Measurements from ENCODE around the gene CBFA2T3.

The CBFA2T3 gene

DNA sequence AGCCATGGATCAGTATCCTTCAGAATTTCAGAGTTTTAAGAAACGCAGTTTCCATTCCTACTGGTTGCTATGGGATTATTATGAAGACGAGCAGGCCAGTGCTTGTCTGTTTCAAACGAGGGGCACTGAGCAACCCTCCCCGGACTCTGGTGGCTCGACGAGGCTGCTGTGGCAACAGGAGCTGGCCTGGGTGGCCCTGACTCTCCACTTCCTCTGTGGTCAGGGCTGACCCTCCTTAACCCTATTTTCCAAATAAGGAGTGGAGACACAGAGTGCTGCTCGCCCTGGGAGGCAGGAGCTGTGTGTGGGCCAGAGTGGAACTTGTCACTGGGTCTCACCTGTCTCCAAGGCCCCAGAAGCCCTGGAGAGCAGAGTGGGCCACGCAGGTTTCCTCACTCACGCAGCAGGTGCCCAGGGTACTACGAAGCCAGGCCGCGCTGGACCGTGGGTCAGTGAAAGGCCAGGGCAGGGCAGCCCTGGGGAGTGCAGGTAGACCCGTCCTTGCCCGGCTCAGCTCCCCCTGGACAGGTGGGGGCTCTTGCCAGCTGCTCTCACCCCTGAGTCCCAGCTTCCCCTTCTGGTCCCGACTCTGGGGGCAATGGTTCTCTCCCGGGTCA, 123.6 kb downstream of the CBFA2T3 start:
- no peak for DNase-seq

DNA sequence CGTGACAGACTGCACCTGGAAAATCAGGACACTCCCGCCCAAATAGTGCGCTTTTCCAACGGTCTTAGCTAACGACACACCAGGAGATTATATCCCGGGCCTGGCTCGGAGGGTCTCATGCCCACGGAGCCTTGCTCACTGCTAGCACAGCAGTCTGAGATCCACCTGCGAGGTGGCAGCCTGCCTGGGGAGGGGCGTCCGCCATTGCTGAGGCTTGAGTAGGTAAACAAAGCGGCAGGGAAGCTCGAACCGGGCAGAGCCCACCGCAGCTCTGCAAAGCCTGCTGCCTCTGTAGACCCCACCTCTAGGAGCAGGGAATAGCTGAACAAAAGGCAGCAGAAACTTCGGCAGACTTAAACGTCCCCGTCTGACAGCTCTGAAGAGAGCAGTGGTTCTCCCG, 125.4 kb downstream of the CBFA2T3 start:
- no peak for DNase-seq

DNA sequence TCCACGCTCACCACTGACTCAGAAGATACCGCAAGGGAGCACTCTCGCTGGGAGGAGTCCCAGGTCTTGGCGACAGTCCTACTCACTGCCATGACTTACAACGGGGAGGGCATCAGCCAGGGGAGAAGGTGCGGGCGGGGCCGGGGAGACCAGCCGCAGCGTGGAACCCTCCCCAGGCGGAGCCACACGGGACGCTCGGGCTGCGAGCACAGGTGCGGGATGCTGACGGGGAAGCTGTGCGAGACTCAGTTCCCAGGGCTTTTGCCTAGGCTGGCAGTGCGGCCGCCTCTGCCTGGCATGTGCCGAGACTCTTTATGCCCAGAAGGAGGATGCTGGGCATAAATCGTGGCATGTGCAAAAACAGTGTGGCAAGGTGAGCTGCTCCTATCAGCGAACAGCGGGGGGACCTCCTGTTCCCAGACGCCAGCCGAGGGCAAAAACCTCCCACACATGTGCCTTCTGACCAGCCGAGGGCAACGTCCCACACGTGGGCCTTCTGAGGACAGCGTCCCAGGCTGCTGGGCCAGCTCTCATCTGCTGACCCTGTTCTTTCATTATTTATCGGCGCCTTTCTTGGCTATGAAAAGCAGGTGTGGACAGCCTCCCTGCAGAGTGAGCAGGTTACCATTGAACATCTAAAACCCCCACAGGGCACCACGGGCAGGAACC, 126.3 kb downstream of the CBFA2T3 start:
- no peak for DNase-seq

DNA sequence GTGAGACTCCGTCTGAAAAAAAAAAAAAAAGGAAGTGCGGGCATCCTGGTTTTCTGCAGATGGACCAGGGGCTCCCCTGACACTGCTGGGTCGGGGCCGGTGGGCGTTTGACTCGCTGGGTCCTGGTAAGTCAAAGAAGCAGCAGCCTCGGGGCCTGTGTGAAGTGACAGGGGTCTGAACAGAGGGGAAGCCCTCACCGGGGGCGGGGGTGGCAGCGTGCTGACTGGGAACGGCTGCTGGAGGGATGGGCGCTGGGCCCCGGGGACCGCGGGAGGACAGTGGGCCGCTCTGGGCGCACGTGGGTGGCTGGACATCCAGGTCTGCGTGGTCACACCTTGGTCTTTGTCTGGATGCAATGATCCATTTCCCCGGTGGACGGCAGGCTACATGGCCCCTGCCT, 128.4 kb downstream of the CBFA2T3 start:
- DNase-seq = no peak

DNA sequence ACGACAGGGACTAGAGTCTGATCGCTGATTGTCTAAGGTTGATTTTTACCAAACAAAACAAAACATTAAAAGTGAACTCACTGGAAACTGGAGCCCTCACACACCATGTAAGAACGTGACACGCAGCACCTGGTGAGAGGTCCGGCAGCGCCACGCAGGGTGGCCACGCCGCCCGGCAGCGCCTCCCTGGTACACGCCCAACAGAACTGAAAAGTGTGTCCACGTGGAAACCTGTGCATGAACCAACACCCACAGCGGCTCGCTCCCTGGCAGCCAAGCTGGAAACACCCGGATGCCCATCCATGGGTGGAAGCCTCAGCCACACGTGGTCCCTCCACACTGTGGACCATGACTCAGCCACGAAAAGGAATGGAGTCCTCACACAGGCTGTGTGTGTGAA, 129.4 kb downstream of the CBFA2T3 start:
- no peak for DNase-seq

DNA sequence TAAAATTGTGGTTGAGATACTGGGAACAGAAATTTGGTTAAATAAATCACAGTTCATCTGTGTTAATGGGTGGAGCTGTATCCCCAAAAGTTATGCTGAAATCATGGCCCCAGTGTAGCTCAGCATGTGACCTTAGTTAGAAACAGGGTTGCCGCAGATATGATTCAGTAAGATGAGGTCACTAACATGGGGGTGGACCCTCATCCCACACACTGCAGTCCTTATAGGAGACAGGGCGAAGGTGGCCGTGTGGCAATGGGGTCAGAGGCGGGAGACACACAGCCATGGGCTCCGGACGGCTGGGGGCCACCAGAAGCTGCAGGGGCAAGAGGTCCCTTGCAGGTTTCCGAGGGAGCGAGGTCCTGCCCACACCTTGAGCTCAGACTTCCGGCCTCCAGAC, 130.9 kb downstream of the CBFA2T3 start:
- DNase-seq = no peak

DNA sequence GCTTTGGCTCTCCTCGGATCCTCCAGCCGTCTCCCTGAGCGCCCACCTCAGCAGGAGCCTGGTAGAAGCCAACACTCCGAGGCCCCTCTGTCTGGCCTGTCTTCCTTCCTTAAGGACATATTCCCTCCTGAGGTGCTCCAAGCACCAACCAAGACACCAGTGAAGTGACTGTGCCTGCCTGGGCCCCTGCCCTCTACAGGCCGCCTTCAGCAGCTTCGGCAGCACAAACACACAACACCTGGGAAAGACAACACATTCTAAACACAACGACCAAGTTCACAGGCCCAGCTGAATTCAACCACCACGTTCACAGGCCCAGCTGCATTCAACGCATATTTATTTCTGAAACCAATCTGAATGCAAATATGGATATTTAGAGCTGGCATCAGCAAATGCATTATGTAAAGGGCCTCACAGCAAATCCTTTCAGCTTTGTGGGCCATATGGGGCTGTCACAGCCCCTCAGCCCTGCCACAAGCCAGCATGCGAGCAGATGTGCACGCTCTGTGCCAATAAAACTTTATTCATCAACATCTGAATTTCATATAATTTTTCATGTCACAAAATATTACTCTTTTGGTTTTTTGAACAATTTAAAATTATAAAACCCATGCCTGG, 132.5 kb downstream of the CBFA2T3 start:
- DNase-seq = no peak

DNA sequence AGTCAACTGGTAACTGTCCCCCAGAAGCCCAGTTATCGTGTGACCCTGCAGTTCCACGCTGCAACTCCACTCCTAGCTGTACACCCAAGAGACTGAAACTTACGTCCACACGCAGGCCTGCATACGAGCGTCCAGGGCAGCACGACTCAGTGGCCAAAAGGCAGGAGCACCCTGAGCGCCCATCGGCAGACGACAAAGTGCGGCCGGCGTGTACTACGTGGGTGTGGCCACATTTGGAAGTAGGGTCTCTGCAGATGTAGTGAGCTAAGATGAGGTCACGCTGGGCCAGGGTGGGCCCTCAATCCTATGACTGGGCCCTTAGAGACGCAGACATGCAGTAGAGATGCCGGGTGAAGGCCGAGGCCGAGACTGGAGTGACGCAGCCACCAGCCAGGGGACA, 133.8 kb downstream of the CBFA2T3 start:
- no peak for DNase-seq

DNA sequence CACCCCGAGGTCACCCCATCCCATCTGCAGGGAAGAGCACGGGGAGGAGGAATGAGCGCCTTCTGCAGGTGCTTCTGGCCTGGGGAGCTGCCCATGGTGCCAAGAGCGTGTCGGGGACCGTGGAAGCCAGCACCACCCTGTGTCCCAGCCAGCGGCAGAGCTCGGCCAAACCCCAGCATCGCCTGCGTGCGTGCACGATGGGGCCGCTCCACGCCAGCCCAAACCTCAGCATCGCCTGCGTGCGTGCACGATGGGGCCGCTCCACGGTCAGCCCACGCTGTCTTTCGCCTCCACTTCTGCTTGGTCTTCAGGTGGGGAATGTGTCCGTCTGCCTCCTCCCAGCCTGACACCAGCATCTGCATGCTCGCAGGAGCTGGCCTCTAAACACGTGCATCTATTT, 134.2 kb downstream of the CBFA2T3 start:
- DNase-seq = no peak

DNA sequence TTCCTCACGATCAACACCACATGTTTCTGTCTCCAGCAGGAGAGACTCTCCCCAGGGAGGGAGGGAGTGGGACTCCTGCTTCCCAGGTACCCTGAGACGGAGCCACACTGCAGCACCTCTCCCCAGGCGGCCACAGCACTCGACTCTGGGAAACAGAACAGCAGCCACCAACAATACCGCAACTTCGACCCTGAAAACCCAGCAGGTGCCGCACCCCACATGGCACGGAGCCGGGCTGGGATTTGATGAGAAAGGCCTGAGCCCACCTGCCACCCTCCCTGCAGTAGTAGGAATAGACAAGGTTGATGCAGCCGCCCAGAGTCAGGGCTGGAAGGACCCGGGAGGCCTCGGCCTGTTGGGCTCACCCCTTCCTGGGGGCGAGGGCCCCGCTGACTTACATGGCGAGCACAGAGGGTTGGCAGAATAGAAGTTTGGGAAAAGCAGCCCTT, 134.7 kb downstream of the CBFA2T3 start:
- DNase-seq = no peak

DNA sequence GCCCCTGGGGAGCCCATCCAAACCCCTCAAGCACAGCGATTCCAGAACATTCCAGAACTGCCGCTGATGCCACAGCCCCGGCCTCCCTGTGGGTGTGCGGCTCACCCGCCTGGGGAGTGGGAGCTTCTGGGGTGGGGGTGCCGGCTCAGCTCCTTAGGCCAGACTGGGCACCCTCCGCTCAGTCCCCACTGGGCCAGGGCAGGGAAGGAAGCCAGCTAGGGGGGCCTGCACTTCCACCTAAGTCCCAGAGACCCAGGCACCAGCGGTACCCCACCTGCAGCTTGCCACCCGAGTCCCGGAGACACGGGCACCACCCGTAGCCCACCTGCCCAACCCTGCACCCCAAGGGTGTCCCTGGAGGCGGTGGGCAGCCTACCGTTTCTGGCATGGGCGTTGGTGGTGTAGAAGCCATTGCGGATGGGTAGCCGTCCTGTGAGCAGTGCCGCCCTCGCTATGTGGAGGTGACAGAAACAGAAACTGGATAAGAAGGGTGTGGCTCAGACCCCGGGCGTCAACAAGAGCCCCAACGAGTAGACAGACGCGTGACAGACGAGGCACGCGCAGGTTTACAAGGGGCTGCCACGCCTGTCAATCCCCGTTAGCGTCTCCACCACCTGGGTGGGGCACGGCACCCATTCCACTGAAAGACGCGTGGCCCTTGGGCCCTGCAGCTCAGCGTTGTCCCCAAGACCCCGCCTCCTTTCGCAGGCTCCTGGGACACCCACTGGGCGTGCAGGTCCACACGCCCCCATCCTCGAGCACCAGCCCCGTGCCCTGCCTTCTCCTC, 135.3 kb downstream of the CBFA2T3 start:
- DNase-seq = no peak

DNA sequence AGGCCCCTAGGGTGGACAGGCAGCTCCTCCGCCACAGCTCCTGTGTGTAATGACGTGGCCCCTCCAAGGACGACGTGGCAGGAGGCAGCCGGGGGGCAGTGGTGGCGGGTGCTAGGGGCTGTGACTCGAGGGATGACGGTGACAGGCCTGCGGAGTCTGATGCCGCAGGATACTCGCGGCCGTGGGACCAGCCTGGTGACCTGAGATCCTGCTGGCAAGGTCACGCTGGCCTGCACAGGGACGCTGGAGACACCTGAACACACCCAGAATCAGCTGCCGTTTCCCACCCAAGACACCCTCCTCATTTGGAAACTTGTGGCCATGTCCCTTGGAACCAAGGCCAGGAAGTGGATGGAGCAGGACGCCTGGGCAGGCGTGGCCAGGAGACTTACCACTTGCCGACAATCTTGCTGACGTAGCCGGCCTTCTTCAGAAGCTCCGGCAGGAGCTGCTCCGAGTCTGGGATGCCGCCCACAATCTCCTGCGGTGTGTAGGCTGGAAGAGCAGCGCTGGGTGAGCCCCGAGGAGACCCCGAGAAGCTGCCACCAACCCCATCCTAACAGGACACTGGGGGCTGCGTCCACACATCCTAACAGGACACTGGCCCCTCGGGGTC, 136.3 kb downstream of the CBFA2T3 start:
- no peak for DNase-seq

DNA sequence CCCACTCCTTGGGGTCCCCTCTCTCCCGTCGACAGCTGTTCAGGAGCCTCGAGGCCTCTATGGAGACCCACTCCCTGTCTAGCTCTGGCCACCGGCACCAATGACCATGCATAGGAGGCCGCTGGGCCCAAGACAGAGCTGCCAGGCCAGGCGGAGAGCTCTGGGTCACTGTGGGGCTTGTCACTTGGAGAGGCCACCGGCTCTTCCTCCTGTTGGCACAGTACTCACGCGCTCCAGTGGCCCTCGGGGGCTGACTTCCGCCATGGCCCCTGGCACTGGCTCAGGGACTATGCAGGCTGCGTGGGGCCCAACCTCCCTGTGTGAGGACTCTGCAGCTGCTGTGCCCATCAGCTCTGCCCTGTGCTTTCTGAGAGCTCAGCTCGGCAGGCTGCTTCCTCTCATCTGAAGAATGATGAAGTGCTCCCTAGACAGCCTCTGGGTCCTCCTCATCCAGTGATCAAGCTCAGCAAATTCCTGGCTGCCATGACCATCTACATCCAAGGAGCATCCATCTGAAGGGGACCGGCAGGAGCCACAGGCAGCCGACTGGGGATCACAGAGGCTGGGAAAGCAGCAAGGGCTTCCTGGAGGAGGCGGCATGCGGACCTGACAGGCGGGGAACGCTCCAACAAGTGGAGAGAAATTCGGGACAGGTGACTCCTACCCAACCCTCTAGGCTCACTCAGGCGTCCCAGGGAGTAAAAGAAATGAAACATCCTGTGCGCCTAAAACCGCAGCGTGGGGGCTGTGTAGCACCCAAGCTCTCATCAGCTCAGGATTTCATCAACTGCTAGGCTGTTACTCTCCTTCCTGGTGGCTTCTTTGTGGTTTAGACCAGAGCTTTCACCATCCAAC, 137.0 kb downstream of the CBFA2T3 start:
- DNase-seq = no peak

DNA sequence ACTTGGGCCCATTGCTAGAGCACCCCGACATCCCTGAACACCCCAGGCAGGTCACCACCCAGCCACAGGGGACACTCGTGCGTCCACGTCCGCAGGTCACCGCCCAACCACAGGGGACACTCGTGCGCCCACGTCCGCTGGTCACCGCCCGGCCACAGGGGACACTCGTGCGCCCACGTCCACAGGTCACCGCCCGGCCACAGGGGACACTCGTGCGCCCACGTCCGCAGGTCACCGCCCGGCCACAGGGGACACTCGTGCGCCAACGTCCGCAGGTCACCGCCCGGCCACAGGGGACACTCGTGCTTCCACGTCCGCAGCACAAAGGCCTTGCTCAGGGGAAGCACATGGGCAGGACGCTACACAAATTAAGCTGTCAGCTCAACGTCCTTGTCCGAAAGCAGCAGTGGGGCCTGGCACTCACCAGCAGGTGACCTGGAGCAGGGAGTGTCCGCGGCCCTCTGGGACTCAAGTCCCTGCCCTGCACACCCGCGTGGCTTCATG, 137.9 kb downstream of the CBFA2T3 start:
- no peak for DNase-seq

DNA sequence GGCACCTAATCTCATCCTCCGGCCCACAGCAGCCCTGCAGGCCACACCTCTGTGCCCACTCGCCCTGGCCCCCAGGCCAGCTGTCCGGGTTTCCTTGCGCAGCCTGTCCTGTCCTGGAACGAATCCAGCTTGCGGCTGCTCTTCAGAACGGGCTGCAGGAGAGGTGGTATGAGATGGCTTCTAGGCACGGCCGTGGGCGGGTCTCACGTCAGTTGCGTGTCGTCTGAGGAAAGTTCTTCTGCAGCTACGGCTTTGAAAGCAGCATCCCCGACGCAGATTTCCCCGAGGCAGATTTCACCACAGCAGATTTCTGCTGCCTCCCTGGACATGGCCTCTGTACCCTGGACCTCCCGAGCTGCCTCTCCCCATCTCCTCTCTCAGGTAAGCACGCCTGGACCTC, 138.4 kb downstream of the CBFA2T3 start:
- DNase-seq = no peak

DNA sequence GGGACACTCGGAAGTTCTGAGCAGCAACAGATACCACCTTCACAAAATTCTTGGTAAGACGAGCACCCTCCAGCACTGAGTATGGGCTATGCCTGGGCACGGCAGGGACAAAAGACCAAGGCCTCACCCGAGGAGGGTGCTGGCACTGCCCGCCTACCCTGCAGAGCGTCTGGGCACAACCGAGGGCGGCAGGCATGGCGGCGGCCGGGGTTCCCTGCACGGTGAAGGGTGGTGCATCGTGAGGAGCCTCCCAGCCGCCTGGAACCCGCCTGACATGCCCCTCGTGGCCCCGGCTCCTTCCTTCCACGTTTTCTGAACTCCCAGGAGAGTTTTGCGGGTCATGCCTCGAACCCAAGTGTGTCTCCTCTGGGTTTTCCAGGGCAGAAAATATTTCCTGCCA, 139.2 kb downstream of the CBFA2T3 start:
- DNase-seq = no peak

DNA sequence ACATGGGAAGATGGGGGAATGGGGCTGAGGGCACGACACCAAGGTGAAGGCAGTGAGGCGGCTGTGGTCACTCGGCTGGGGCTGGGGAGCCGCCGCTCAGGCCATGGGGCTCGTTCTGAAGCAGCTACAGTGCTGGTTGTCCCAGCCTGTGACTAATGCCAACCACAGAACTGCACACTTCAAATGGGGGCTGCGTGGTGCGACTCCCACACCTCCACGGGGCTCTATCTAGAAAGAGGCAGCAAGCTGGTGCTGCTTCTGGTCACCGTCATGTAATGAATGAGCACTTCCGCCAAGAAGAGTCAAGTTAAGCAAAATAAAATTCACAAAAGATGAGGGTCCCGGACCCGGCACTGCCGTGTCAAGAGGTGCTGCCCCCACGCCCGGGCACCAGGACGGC, 140.2 kb downstream of the CBFA2T3 start:
- DNase-seq = no peak

DNA sequence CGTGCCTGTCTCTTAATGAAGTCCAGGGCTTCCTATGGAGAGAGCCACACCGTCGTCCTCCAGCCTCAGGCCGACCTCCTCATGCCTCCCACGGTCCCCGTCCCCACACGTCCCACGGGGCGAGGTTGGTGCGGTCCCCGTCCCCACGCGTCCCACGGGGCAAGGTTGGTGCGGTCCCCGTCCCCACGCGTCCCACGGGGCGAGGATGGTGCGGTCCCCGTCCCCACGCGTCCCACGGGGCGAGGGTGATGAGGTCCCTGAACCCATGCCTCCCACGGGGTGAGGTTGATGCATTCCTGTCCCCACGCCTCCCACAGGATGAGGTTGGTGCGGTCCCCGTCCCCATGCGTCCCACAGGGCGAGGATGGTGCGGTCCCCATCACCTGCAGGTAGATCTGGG, 141.2 kb downstream of the CBFA2T3 start:
- no peak for DNase-seq

DNA sequence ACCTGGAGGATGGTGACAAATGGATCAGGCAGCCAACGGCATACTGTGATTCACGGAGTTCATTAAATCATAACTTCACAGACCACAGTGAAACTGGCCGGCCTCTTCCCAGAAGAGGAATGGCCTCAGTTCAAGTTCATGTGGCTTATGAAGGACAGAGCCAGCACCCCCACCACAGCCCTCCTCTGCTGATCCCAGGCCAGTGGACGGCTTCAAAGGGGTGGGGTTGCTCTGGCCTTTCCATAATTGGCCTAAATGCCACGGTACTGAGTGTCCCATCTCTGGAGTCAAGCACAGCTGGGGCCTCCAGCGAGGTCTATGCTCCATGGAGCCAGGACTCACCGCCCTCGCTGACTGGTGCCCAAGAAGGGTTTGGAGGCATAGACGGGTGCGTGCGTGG, 141.6 kb downstream of the CBFA2T3 start:
- DNase-seq = no peak

DNA sequence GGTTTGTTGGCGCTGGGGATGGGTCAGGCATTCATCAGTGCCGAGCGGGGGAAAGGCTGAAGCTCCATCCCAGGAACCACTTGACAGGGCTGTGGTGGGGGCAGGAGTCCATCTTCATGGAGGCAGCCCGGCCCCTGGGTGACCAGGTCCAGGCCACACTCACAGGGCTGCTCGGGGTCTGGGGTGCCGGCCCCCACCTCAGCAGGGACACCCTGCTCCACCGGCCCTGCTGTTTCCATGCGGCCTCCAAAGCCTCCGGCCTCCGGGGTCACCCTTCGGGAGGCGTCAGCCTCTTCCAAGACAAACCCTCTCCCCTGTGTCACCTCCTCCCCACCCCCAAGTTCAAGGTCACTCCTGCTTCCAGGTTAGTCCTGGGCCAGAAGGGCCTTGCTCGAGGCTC, 142.3 kb downstream of the CBFA2T3 start:
- DNase-seq = no peak

DNA sequence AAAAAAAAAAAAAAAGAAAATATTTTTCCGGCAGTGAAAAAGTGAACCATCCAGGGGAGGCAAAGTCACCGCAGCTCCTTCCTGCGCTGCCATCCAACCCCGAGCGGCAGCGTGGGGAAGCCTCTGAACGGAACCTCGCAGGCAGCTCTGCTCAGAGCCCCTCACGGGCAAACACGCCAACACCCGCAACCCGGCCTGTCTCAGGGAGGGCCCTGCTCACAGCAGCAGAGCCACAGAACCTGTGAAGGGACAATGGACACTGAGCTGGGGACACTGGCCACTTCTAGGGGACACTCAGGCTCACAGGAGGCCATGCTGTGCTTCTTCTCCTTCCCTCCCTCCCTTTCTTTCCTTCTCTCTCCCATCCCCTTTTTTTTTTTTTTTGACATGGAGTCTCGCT, 143.9 kb downstream of the CBFA2T3 start:
- no peak for DNase-seq

DNA sequence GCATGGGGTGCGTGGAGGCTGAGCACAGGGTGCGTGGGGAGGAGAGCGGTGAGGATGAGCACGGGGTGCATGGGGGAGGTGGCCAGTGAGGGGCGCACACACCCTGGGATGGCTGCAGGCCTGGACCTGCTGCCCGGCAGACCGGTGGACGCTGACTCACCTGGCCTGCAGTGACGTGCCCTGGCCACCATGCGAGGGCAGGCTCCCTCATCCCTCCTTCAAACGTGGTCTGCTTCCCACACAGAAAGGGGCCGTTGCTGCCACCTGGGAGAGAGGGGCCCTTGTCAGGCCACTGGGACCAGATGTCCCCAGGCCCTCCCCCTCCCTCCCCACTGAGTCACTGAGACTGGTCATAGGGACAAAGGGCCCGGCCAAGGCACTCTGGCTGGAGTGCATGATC, 145.2 kb downstream of the CBFA2T3 start:
- no peak for DNase-seq

All from activated CD8-positive, alpha-beta memory T cell treated with anti-CD3 and anti-CD28 coated beads for 24 hours (primary cell).